Measurements from ENCODE around the gene B4GALNT1. TPM values are rescaled to one million over a fixed set of nuclear protein-coding genes. Genes with fewer than 3 reads are reported as not detected.

B4GALNT1 gene
- total and polyA plus RNA-seq, 2 of the 13 experiments (the other 11 are each of a cell fraction or from before 2014, with no cell fraction given), result 4.5 to 5.4 TPM

DNA sequence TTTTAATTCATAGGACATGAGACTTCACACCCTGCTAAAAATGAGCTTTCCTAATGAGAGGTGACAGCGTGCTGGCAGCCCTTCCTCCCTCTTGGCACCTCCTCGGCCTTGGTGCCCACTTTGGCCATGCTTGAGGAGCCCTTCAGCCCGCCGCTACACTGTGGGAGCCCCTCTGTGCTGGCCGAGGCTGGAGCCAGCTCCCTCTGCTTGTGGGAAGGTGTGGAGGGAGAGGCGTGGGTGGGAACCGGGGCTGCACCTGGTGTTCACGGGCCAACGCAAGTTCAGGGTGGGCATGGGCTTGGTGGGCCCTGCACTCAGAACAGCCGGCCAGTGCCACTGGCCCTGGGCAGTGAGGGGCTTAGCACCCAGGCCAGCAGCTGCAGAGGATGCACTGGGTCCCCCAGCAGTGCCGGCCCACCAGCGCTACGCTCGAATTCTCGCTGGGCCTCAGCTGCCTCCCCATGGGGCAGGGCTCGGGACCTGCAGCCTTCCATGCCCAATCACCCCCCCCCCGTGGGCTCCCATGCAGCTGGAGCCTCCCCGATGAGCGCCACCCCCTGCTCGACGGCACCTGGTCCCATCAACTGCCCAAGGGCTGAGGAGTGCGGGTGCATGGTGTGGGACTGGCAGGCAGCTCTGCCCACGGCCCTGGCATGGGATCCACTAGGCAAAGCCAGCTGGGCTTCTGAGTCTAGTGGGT, 22.7 kb upstream of the B4GALNT1 start (continued):
- TF ChIP-seq BORCS8-MEF2B (CRISPR knock-in tag; IDR thresholded peaks at IDR 0.05), result no peak
- no peak for TF ChIP-seq MIXL1 (CRISPR knock-in tag; IDR thresholded peaks at IDR 0.05)
- no peak for TF ChIP-seq NFATC3 (CRISPR knock-in tag; IDR thresholded peaks at IDR 0.05)
- no peak for TF ChIP-seq ZSCAN21 (CRISPR knock-in tag; IDR thresholded peaks at IDR 0.05; ENCODE audit: borderline replicate concordance)
- no peak for TF ChIP-seq ZMYM4 (CRISPR knock-in tag; IDR thresholded peaks at IDR 0.05)

DNA sequence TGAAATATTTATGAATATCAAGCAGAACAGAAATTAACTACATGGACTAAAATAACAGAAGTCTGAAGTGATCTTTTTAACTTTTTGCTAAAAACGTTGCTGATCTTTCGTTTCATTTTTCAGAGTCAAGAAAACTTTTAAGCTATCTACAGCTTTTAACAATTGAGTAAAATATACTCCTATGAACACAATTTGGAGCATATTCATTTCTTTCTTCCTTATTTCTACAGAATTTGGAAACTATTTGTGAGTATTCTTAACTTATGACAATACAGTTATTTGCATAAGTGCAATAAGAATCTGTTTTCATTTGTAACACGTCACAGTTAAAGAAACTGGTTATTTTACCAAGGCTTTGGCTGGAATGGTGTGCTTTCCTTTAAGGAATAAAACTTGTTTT, 21.0 kb upstream of the B4GALNT1 start:
- WGBS (ENCODE audit: low lambda C conversion rate), result 4% methylated on average over 3 of the region's 3 CpGs
- no peak for ATAC-seq
- no peaks in the 10 kb centered on the region for H3K9me3 ChIP-seq (ENCODE audit: low read length)
- peaks cover 0 to 3% of the 10 kb centered on the region in 2 experiments; a peak in 1 of 5 replicates for H3K27me3 ChIP-seq (ENCODE audit: control insufficient read depth in 1 of 2, insufficient read depth in 2 of 2, low read length in 2 of 2)
- no peak overlapping the region for H3K4me2 ChIP-seq (ENCODE audit: low read depth, low read length)
- no peak for DNase-seq (ENCODE audit: low spot score)
- H3K4me3 ChIP-seq (replicated peaks in 1 of 3; ENCODE audit: insufficient read depth in 1 of 3, low read depth in 2 of 3, low read length in 3 of 3), result no peak overlapping the region
- BruUV-seq (replicated peaks), result no TSS peak
- in situ Hi-C loops (cut with HindIII; ENCODE audit: extremely low pct_ligation_motif_present, low pct_unique_long_range_greater_than_20kb) (no loop called here), intact Hi-C loops (cut with micrococcal nuclease; ENCODE audit: unreplicated experiment) (no loop called here)
- H2AFZ ChIP-seq (ENCODE audit: low read length), result no peak overlapping the region
- H3K79me2 ChIP-seq (ENCODE audit: insufficient read depth, low read length), result no peaks in the 10 kb centered on the region
- H3K36me3 ChIP-seq (replicated peaks in 1 of 2; ENCODE audit: control insufficient read depth in 1 of 2, insufficient read depth in 2 of 2, low read length in 2 of 2), result no peaks in the 10 kb centered on the region
- TF ChIP-seq, protein P1, sequence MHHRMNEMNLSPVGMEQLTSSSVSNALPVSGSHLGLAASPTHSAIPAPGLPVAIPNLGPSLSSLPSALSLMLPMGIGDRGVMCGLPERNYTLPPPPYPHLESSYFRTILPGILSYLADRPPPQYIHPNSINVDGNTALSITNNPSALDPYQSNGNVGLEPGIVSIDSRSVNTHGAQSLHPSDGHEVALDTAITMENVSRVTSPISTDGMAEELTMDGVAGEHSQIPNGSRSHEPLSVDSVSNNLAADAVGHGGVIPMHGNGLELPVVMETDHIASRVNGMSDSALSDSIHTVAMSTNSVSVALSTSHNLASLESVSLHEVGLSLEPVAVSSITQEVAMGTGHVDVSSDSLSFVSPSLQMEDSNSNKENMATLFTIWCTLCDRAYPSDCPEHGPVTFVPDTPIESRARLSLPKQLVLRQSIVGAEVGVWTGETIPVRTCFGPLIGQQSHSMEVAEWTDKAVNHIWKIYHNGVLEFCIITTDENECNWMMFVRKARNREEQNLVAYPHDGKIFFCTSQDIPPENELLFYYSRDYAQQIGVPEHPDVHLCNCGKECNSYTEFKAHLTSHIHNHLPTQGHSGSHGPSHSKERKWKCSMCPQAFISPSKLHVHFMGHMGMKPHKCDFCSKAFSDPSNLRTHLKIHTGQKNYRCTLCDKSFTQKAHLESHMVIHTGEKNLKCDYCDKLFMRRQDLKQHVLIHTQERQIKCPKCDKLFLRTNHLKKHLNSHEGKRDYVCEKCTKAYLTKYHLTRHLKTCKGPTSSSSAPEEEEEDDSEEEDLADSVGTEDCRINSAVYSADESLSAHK (CRISPR knock-in tag; IDR thresholded peaks at IDR 0.05; ENCODE audit: borderline replicate concordance), result no peak
- TF ChIP-seq ZNF644 (CRISPR knock-in tag; IDR thresholded peaks at IDR 0.05; ENCODE audit: low read depth) (no peak), SP4 (CRISPR knock-in tag; IDR thresholded peaks at IDR 0.05) (no peak), ZNF354B (CRISPR knock-in tag; IDR thresholded peaks at IDR 0.05) (no peak), KDM2A (CRISPR knock-in tag; IDR thresholded peaks at IDR 0.05; ENCODE audit: borderline replicate concordance, low read depth) (no peak), HOXA3 (CRISPR knock-in tag; IDR thresholded peaks at IDR 0.05) (no peak), ZNF510 (CRISPR knock-in tag; IDR thresholded peaks at IDR 0.05; ENCODE audit: low read depth) (no peak), HCFC1 (IDR thresholded peaks at IDR 0.05; ENCODE audit: low read depth, low read length) (no peak), ZNF563 (CRISPR knock-in tag; IDR thresholded peaks at IDR 0.05) (no peak), ZFP37 (CRISPR knock-in tag; IDR thresholded peaks at IDR 0.05; ENCODE audit: borderline replicate concordance) (no peak), ZNF282 (IDR thresholded peaks at IDR 0.05; ENCODE audit: partially characterized antibody) (no peak), ZNF446 (CRISPR knock-in tag; IDR thresholded peaks at IDR 0.05) (no peak), ZNF460 (CRISPR knock-in tag; IDR thresholded peaks at IDR 0.05; ENCODE audit: borderline replicate concordance) (no peak)
- TF ChIP-seq, protein P2, sequence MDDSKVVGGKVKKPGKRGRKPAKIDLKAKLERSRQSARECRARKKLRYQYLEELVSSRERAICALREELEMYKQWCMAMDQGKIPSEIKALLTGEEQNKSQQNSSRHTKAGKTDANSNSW (CRISPR knock-in tag; IDR thresholded peaks at IDR 0.05; ENCODE audit: borderline replicate concordance), result no peak
- no peak for FAIRE-seq
- H4K20me1 ChIP-seq (ENCODE audit: insufficient read depth, low read length), result no peaks in the 10 kb centered on the region
- H3K27ac ChIP-seq (ENCODE audit: extremely low read length, insufficient read depth, low read length), result no peak overlapping the region
- POLR2A ChIA-PET, result no interaction called here
- no peak overlapping the region for H3K9ac ChIP-seq (ENCODE audit: insufficient read depth, low read depth, low read length)
- H3K4me1 ChIP-seq (ENCODE audit: insufficient read depth, low read length), result no peaks in the 10 kb centered on the region
- CTCF ChIA-PET (ENCODE audit: low intra/inter-chr PET ratio, low total read pairs), result no interaction called here
